OCI-LY1 (cell line): ENCODE measurements around the gene HIBADH.

Experiments
- H2AFZ ChIP-seq: fragments of 200-600 bp; sonication (generic), shearing (Covaris generic); 2 replicates; pipeline ENCODE4 v1.6.0; 2014; ENCODE audit warnings: antibody characterized with exemption, mild to moderate bottlenecking, low read length
- H3F3A ChIP-seq: fragments of 200-600 bp; sonication (generic), shearing (Covaris generic); 2 replicates; pipeline ENCODE4 v1.6.0; 2014; ENCODE audit warnings: mild to moderate bottlenecking, antibody characterized with exemption, low read length, moderate library complexity; ENCODE audit not compliant: insufficient read depth
- H3K27ac ChIP-seq: fragments of 200-600 bp; sonication (generic); 2 replicates; pipeline ENCODE4 v1.5.1; 2014; ENCODE audit warnings: low read length, mixed run types, mild to moderate bottlenecking, low read depth; ENCODE audit not compliant: poor library complexity, severe bottlenecking
- H3K27me3 ChIP-seq: fragments of 200-600 bp; sonication (generic); 2 replicates; pipeline ENCODE4 v1.6.0; 2014; ENCODE audit warnings: antibody characterized with exemption, mild to moderate bottlenecking, low read length, moderate library complexity; ENCODE audit not compliant: insufficient read depth
- H3K36me3 ChIP-seq: fragments of 200-600 bp; sonication (generic); 2 replicates; pipeline ENCODE4 v1.6.1; 2014; ENCODE audit warnings: mild to moderate bottlenecking, antibody characterized with exemption, low read length, moderate library complexity, mixed read lengths; ENCODE audit not compliant: insufficient read depth
- H3K4me1 ChIP-seq: fragments of 200-600 bp; sonication (generic); 2 replicates; pipeline ENCODE4 v1.5.1; 2014; ENCODE audit warnings: mild to moderate bottlenecking, low read length, moderate library complexity; ENCODE audit not compliant: insufficient read depth, severe bottlenecking
- H3K4me2 ChIP-seq: fragments of 200-600 bp; sonication (generic), shearing (Covaris generic); 2 replicates; pipeline ENCODE4 v1.6.1; 2014; ENCODE audit warnings: low read length
- H3K4me3 ChIP-seq: fragments of 200-600 bp; sonication (generic); 2 replicates; pipeline ENCODE4 v1.5.1; 2014; ENCODE audit warnings: low read length, low read depth, mild to moderate bottlenecking, mixed read lengths; ENCODE audit not compliant: poor library complexity, severe bottlenecking
- H3K79me2 ChIP-seq: fragments of 200-600 bp; shearing (Covaris generic); 2 replicates; pipeline ENCODE4 v1.6.1; 2016; ENCODE audit warnings: mixed run types, low read length, mixed read lengths; ENCODE audit not compliant: insufficient read depth
- H3K9ac ChIP-seq: fragments of 200-600 bp; sonication (generic), shearing (Covaris generic); 2 replicates; pipeline ENCODE4 v1.6.1; 2014; ENCODE audit warnings: mild to moderate bottlenecking, low read length, mixed read lengths
- H3K9me2 ChIP-seq: fragments of 200-600 bp; sonication (generic), shearing (Covaris generic); 2 replicates; pipeline ENCODE4 v1.6.1; 2014; ENCODE audit warnings: low read depth, mild to moderate bottlenecking, low read length, mixed read lengths
- H3K9me3 ChIP-seq: fragments of 200-600 bp; shearing (Covaris generic); 2 replicates; pipeline ENCODE4 v1.6.1; 2014; ENCODE audit warnings: low read length, mixed read lengths
- H4K20me1 ChIP-seq: fragments of 200-600 bp; sonication (generic), shearing (Covaris generic); 2 replicates; pipeline ENCODE4 v1.6.0; 2016; ENCODE audit warnings: mild to moderate bottlenecking, low read length; ENCODE audit not compliant: insufficient read depth
- CTCF ChIP-seq: fragments of 200-600 bp; sonication (generic), shearing (Covaris generic); IDR thresholded peaks from 2 replicates; pipeline ENCODE4 v1.5.1; 2017; ENCODE audit warnings: mild to moderate bottlenecking, antibody characterized with exemption, low read length, moderate library complexity, mixed read lengths
- EZH2 ChIP-seq: fragments of 200-600 bp; sonication (generic), shearing (Covaris generic); IDR thresholded peaks from 2 replicates; pipeline ENCODE4 v1.8.0; 2017; ENCODE audit warnings: borderline replicate concordance, mixed run types, mild to moderate bottlenecking, antibody characterized with exemption, low read length, moderate library complexity, mixed read lengths

HIBADH gene

DNA sequence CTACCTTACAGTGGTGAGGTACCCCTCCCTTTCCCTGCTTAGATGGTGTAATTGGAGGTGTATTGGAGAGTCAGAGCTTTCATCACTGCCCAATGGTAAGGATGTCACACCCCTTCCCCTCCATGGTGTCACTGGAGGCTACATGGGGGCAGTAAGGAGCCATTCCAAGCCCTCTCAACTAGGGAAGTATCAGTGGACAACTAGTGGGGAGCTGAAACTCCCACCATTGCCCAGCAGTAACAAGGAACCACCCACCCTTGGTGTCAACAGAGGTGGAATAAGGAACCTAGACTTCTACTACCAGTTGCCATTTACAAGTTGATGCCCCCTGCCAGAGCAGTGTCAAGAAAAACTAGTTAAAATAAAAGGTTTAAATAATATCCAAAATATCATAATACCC, 2.8 kb upstream of the HIBADH start:
- Histone ChIP-seq H3K4me1 (peaks cover 31% of the 10 kb centered on the region), H3K4me2 (no peak overlapping the region), H3K4me3 (no peak overlapping the region), H3K9me3 (no peaks in the 10 kb centered on the region), H3K9me2 (no peaks in the 10 kb centered on the region), H3K36me3 (no peaks in the 10 kb centered on the region), H3K9ac (no peak overlapping the region), H4K20me1 (no peaks in the 10 kb centered on the region), H3K27me3 (no peaks in the 10 kb centered on the region), H3F3A (no peaks in the 10 kb centered on the region), H3K79me2 (peaks cover 8% of the 10 kb centered on the region; the same call in 1 of the 2 replicates), H2AFZ (no peak overlapping the region), H3K27ac (no peak overlapping the region)
- TF ChIP-seq EZH2 (no peak), CTCF (no peak)

DNA sequence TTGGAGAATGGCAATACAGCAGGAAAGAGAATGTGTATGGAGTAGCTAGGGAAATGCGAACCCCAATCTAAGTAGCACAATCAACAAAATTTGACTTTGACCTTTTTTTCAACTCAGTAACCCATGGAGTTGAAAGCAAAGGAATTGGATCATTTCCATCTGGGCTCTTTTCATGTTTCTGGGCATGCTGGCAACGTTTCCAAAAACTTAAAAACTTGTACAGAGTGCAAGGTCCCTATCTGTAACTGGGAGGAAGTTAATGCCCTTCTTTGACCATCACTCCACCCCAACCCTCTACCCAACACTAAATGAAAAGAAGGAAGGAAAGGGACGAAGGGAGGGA, 1.3 kb upstream of the HIBADH start:
- H3K27me3 ChIP-seq, result no peaks in the 10 kb centered on the region
- H4K20me1 ChIP-seq, result no peaks in the 10 kb centered on the region
- peak overlapping the region; percentile 85; the same call in 1 of the 2 replicates for H3K9ac ChIP-seq
- H3K4me3 ChIP-seq, result peak overlapping the region; percentile 76
- H3K9me3 ChIP-seq, result no peaks in the 10 kb centered on the region
- H3K9me2 ChIP-seq, result no peaks in the 10 kb centered on the region
- peaks cover 8% of the 10 kb centered on the region; the same call in 1 of the 2 replicates for H3K79me2 ChIP-seq
- H3K27ac ChIP-seq, result peak overlapping the region; percentile 62
- no peaks in the 10 kb centered on the region for H3F3A ChIP-seq
- peak overlapping the region; percentile 84 for H3K4me2 ChIP-seq
- H3K36me3 ChIP-seq, result no peaks in the 10 kb centered on the region
- H2AFZ ChIP-seq, result peak overlapping the region; percentile 58
- H3K4me1 ChIP-seq, result peaks cover 31% of the 10 kb centered on the region
- no peak for TF ChIP-seq EZH2
- TF ChIP-seq CTCF, result no peak

GRCh38 chr7:27661811-27662489, 733 bp downstream of the HIBADH start:
- H3K4me2 ChIP-seq, result peak overlapping the region; percentile 84
- no peaks in the 10 kb centered on the region for H3K9me2 ChIP-seq
- peak overlapping the region; percentile 85 for H3K9ac ChIP-seq
- H3K79me2 ChIP-seq, result peaks cover 8% of the 10 kb centered on the region; the same call in 1 of the 2 replicates
- H4K20me1 ChIP-seq, result no peaks in the 10 kb centered on the region
- H2AFZ ChIP-seq, result peak overlapping the region; percentile 25
- no peaks in the 10 kb centered on the region for H3F3A ChIP-seq
- peak overlapping the region; percentile 76 for H3K4me3 ChIP-seq
- no peaks in the 10 kb centered on the region for H3K9me3 ChIP-seq
- H3K27ac ChIP-seq, result peak overlapping the region; percentile 71
- no peak for TF ChIP-seq EZH2
- TF ChIP-seq CTCF, result no peak; the same call in 1 of the 2 replicates
- peaks cover 14% of the 10 kb centered on the region; the same call in 1 of the 2 replicates for H3K36me3 ChIP-seq
- H3K27me3 ChIP-seq, result no peaks in the 10 kb centered on the region
- peaks cover 31% of the 10 kb centered on the region for H3K4me1 ChIP-seq
